WTC11 (cell line): Measurements from ENCODE around the gene SLC6A9. TPM values are rescaled to one million over a fixed set of nuclear protein-coding genes. Genes with fewer than 3 reads are reported as not detected.

Source experiments
- ATAC-seq: fragments of 200-7000 bp; cut with Tn5 transposase; 2 replicates; pipeline ENCODE4 v1.10.0; 2021; ENCODE audit warnings: mild to moderate bottlenecking, moderate library complexity
- CTCF ChIA-PET: fragments of 300-600 bp; sonication (Branson Sonifier 250); formaldehyde crosslinking; loops from one replicate; lab custom pipeline; 2021; ENCODE audit warnings: antibody characterized with exemption; lab: Charles Lee
- POLR2A ChIA-PET: fragments of 350-600 bp; sonication (Branson Sonifier 250); formaldehyde crosslinking; loops from one replicate; lab custom pipeline; 2021; ENCODE audit warnings: antibody characterized with exemption; lab: Charles Lee
- DNase-seq: peaks from one replicate; pipeline ENCODE4 v3.0.0; 2021; ENCODE audit warnings: low spot score
- H3K27ac Mint-ChIP-seq: 2 replicates; pipeline ENCODE4 v1.8.0; 2021; ENCODE audit warnings: mixed read lengths
- H3K27me3 Mint-ChIP-seq: 2 replicates; pipeline ENCODE4 v1.8.0; 2021; ENCODE audit warnings: low read depth, mild to moderate bottlenecking, moderate library complexity, mixed read lengths
- H3K36me3 Mint-ChIP-seq: 2 replicates; pipeline ENCODE4 v1.8.0; 2021; ENCODE audit warnings: mixed read lengths
- H3K4me1 Mint-ChIP-seq: 2 replicates; pipeline ENCODE4 v1.8.0; 2022; ENCODE audit warnings: mixed read lengths
- H3K4me3 Mint-ChIP-seq: 2 replicates; pipeline ENCODE4 v1.8.0; 2021; ENCODE audit warnings: mild to moderate bottlenecking, moderate library complexity, mixed read lengths
- H3K9me3 Mint-ChIP-seq: 2 replicates; pipeline ENCODE4 v1.8.0; 2021; ENCODE audit warnings: mixed read lengths
- ATF2 ChIP-seq: sonication (generic); formaldehyde crosslinking; IDR thresholded peaks from 2 replicates; pipeline ENCODE4 v1.8.1; 2022; ENCODE audit warnings: low read depth, missing genetic modification reagents, borderline replicate concordance
- CBFB ChIP-seq: sonication (generic); formaldehyde crosslinking; IDR thresholded peaks from 2 replicates; pipeline ENCODE4 v1.8.1; 2022; ENCODE audit warnings: mild to moderate bottlenecking, low read depth, missing genetic modification reagents
- CTCF ChIP-seq: fragments of 200-600 bp; IDR thresholded peaks from 2 replicates; pipeline ENCODE4 v1.8.0; 2022; ENCODE audit warnings: antibody characterized with exemption
- EMX1 ChIP-seq: fragments of 250-450 bp; sonication (Bioruptor Pico); IDR thresholded peaks from 2 replicates; pipeline ENCODE4 v1.8.0; 2021; ENCODE audit warnings: mild to moderate bottlenecking
- ERG ChIP-seq: fragments of 250-450 bp; sonication (Bioruptor Pico); IDR thresholded peaks from 2 replicates; pipeline ENCODE4 v1.8.0; 2021; ENCODE audit warnings: mild to moderate bottlenecking
- FOXP1 ChIP-seq: sonication (generic); formaldehyde crosslinking; IDR thresholded peaks from 2 replicates; pipeline ENCODE4 v1.8.0; 2022; ENCODE audit warnings: missing genetic modification reagents, mild to moderate bottlenecking, moderate library complexity, borderline replicate concordance
- JAZF1 ChIP-seq: fragments of 250-450 bp; sonication (Bioruptor Pico); IDR thresholded peaks from 2 replicates; pipeline ENCODE4 v1.9.0; 2021; ENCODE audit warnings: moderate library complexity, mild to moderate bottlenecking, inconsistent platforms
- KAT7 ChIP-seq: sonication (generic); formaldehyde crosslinking; IDR thresholded peaks from 2 replicates; pipeline ENCODE4 v1.8.1; 2023; ENCODE audit warnings: missing genetic modification reagents, mild to moderate bottlenecking, borderline replicate concordance
- MYBL2 ChIP-seq: sonication (generic); formaldehyde crosslinking; IDR thresholded peaks from 2 replicates; pipeline ENCODE4 v1.8.1; 2023; ENCODE audit warnings: mild to moderate bottlenecking, moderate library complexity, missing genetic modification reagents
- NFATC4 ChIP-seq: fragments of 250-450 bp; sonication (Bioruptor Pico); IDR thresholded peaks from 2 replicates; pipeline ENCODE4 v1.9.0; 2021; ENCODE audit warnings: mild to moderate bottlenecking
- NFYB ChIP-seq: sonication (generic); formaldehyde crosslinking; conservative IDR thresholded peaks from 2 replicates; pipeline ENCODE4 v1.8.0; 2022; ENCODE audit warnings: low read depth, missing genetic modification reagents
- NR1H2 ChIP-seq: sonication (generic); formaldehyde crosslinking; IDR thresholded peaks from 2 replicates; pipeline ENCODE4 v1.9.0; 2021; ENCODE audit warnings: mild to moderate bottlenecking, moderate library complexity, missing genetic modification reagents
- NR3C1 ChIP-seq: sonication (generic); formaldehyde crosslinking; conservative IDR thresholded peaks from 2 replicates; pipeline ENCODE4 v1.8.1; 2023; ENCODE audit warnings: low read depth, mild to moderate bottlenecking, missing genetic modification reagents
- RELA ChIP-seq: sonication (generic); formaldehyde crosslinking; IDR thresholded peaks from 2 replicates; pipeline ENCODE4 v1.8.1; 2022; ENCODE audit warnings: missing genetic modification reagents, mild to moderate bottlenecking, borderline replicate concordance
- TP53 ChIP-seq: sonication (generic); formaldehyde crosslinking; IDR thresholded peaks from 2 replicates; pipeline ENCODE4 v1.8.1; 2023; ENCODE audit warnings: mild to moderate bottlenecking, missing genetic modification reagents
- ZNF219 ChIP-seq: sonication (generic); formaldehyde crosslinking; IDR thresholded peaks from 2 replicates; pipeline ENCODE4 v1.8.0; 2023; ENCODE audit warnings: missing genetic modification reagents, mild to moderate bottlenecking, borderline replicate concordance
- ZNF396 ChIP-seq: fragments of 250-450 bp; sonication (Bioruptor Pico); IDR thresholded peaks from 2 replicates; pipeline ENCODE4 v1.8.0; 2021; ENCODE audit warnings: mild to moderate bottlenecking, moderate library complexity, borderline replicate concordance
- ZNF512 ChIP-seq: sonication (generic); formaldehyde crosslinking; IDR thresholded peaks from 2 replicates; pipeline ENCODE4 v1.8.1; 2022; ENCODE audit warnings: missing genetic modification reagents, borderline replicate concordance
- total RNA-seq: library from RNA; stranded (reverse); gene quantifications from 3 replicates; pipeline ENCODE4 v1.2.3, GENCODE V29; 2021

The SLC6A9 gene
- total RNA-seq, 1 experiment from 2014 or later, result 14.4 TPM

- Mint-ChIP-seq H3K27me3 (peaks cover 4% of the 10 kb centered on the region), H3K4me1 (peaks cover 20% of the 10 kb centered on the region), H3K9me3 (no peaks in the 10 kb centered on the region), H3K36me3 (no peaks in the 10 kb centered on the region), H3K27ac (no peak overlapping the region), H3K4me3 (no peak overlapping the region)
- ATAC-seq, result no peak
- POLR2A ChIA-PET, result interaction anchor here (1.0 kb wide), 1 partner anchor 9 kb away, joined by 3 read pairs; no protein-coding TSS in a partner anchor
- DNase-seq, result no peak
- CTCF ChIA-PET, result interaction anchor here (0.6 to 6.6 kb wide), 26 partner anchors 11 to 555 kb away, joined by 3 to 132 read pairs (median 8); partner anchors contain the start of genes ARTN, ATP6V0B, CCDC24 and DMAP1
- TF ChIP-seq ZNF512 (CRISPR knock-in tag) (no peak), JAZF1 (CRISPR knock-in tag) (no peak), EMX1 (CRISPR knock-in tag) (no peak), NR3C1 (no peak), CBFB (CRISPR knock-in tag) (no peak), CTCF (no peak), ERG (CRISPR knock-in tag) (no peak), RELA (CRISPR knock-in tag) (no peak), ZNF219 (CRISPR knock-in tag) (no peak), ATF2 (CRISPR knock-in tag) (no peak), NR1H2 (CRISPR knock-in tag) (no peak), NFYB (no peak), FOXP1 (no peak), ZNF396 (CRISPR knock-in tag) (no peak), MYBL2 (CRISPR knock-in tag) (no peak), NFATC4 (no peak), KAT7 (CRISPR knock-in tag) (no peak)
These were observed 5.9 kb upstream of the SLC6A9 start for GRCh38 chr1:44037154-44037553.

- peak; percentile 80 for DNase-seq
- peak; percentile 64 for ATAC-seq
- POLR2A ChIA-PET, result interaction anchor here (0.6 to 1.0 kb wide), 2 partner anchors 10 to 42 kb away, joined by 3 to 4 read pairs; no protein-coding TSS in a partner anchor
- TF ChIP-seq CTCF (peak; percentile 55; the same call in 1 of the 2 replicates), TP53 (CRISPR knock-in tag) (no peak)
- CTCF ChIA-PET, result interaction anchor here (0.6 to 6.6 kb wide), 31 partner anchors 10 to 639 kb away, joined by 3 to 132 read pairs (median 5); partner anchors contain the start of genes ARTN, ATP6V0B, CCDC24 and DMAP1
- no peaks in the 10 kb centered on the region for H3K36me3 Mint-ChIP-seq
- H3K4me3 Mint-ChIP-seq, result no peak overlapping the region
- peaks cover 26% of the 10 kb centered on the region for H3K4me1 Mint-ChIP-seq
- H3K9me3 Mint-ChIP-seq, result no peaks in the 10 kb centered on the region
- no peak overlapping the region for H3K27ac Mint-ChIP-seq
- peaks cover 4% of the 10 kb centered on the region for H3K27me3 Mint-ChIP-seq
These were observed 5.3 kb upstream of the SLC6A9 start for GRCh38 chr1:44036409-44037139.
